Keratinocyte (primary cell): ENCODE data around the gene PACC1.

Experiments used
- CTCF ChIP-seq, 3 experiments: IDR thresholded peaks in 1 of 3; conservative IDR thresholded peaks in 1 of 3; optimal IDR thresholded peaks in 1 of 3; 2 replicates in 2 of 3; 3 replicates in 1 of 3; pipeline versions ENCODE3 to v1.5.1; 2011; ENCODE audit warnings: low read length in 3 of 3, mild to moderate bottlenecking in 3 of 3, moderate library complexity in 2 of 3, control low read depth in 1 of 3, inconsistent platforms in 1 of 3; ENCODE audit not compliant: insufficient read depth in 2 of 3; ENCODE audit errors: extremely low read depth in 1 of 3
- EZH2 ChIP-seq: IDR thresholded peaks from one replicate; pipeline ENCODE4 v1.6.1; 2012; ENCODE audit warnings: inconsistent platforms, mild to moderate bottlenecking, low read length, moderate library complexity

GRCh38 chr1:212430955-212431394, 16.3 kb upstream of the PACC1 start:
- TF ChIP-seq CTCF (optimal IDR thresholded peaks at IDR 0.05 in 1 of 3, IDR thresholded peaks at IDR 0.05 in 1 of 3, conservative IDR thresholded peaks at IDR 0.05 in 1 of 3; ENCODE audit: extremely low read depth in 1 of 3, insufficient read depth in 2 of 3, low read length in 3 of 3) (no peak), EZH2 (no peak)
